ENCODE results near the gene CHRM4.

Gene CHRM4

DNA sequence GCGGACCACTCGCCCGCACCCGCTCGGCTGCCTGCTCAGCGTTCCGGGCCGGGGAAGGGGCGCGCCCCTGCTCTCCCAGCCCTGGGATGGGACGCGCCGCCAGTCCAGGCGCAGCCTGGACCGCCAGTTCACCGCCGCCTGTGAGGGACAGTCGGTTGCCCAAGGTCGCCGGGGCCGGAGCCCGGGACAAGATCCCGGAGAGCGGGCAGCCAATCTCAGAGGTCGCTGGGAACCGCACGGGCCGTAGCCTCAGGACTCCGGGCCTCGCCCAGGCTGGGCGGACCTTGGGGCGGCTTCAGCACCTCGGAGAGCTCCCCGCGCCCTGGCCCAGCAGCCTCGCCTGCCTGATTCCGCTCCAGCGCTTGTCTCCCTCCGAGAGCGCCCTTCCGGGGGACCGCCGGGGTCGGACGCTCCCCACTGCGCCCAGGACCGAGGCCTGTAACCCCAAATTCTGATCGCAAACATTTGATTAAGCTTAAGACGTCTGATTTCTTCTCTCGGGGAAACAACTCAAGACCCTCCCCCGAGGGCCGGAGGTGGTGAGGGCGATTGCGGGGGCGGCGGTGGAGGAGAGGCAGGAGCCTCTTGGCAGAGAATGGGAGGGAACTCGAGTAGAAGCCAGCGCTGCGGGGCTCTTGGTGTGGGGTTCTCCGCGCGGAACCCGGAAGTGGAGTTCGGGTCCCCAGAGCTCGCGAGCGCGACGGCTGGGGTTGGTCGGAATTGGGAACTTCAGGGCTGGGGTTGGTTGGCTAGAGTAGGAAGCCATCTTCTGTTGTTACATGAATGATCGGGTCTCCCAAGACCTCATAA is 1.1 kb upstream of the CHRM4 start:
- TF ChIP-seq, protein P1, sequence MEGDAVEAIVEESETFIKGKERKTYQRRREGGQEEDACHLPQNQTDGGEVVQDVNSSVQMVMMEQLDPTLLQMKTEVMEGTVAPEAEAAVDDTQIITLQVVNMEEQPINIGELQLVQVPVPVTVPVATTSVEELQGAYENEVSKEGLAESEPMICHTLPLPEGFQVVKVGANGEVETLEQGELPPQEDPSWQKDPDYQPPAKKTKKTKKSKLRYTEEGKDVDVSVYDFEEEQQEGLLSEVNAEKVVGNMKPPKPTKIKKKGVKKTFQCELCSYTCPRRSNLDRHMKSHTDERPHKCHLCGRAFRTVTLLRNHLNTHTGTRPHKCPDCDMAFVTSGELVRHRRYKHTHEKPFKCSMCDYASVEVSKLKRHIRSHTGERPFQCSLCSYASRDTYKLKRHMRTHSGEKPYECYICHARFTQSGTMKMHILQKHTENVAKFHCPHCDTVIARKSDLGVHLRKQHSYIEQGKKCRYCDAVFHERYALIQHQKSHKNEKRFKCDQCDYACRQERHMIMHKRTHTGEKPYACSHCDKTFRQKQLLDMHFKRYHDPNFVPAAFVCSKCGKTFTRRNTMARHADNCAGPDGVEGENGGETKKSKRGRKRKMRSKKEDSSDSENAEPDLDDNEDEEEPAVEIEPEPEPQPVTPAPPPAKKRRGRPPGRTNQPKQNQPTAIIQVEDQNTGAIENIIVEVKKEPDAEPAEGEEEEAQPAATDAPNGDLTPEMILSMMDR (conservative IDR thresholded peaks at IDR 0.05; ENCODE audit: low read length) = no peak
- TF ChIP-seq EZH2phosphoT487 (IDR thresholded peaks at IDR 0.05; ENCODE audit: borderline replicate concordance) = no peak
- no peak overlapping the region for H3K9ac ChIP-seq (ENCODE audit: low read depth, low read length, poor library complexity, severe bottlenecking)
- H3K36me3 ChIP-seq (ENCODE audit: insufficient read depth, low read length) = peaks cover 9% of the 10 kb centered on the region; the same call in 1 of the 2 replicates
- H3K4me1 ChIP-seq (ENCODE audit: insufficient read depth, low read length, poor library complexity, severe bottlenecking) = peaks cover 9% of the 10 kb centered on the region
- no peak overlapping the region for H2AFZ ChIP-seq (ENCODE audit: low read length)
- no peaks in the 10 kb centered on the region for H3F3A ChIP-seq (ENCODE audit: low read depth)
- no peaks in the 10 kb centered on the region for H3K9me3 ChIP-seq (ENCODE audit: insufficient read depth, low read depth, low read length)
- peaks cover 4% of the 10 kb centered on the region for H3K27me3 ChIP-seq (ENCODE audit: insufficient read depth, low read length, poor library complexity, severe bottlenecking)
- no peaks in the 10 kb centered on the region for H3K9me2 ChIP-seq (replicated peaks; ENCODE audit: low read depth, low read length)
- H4K20me1 ChIP-seq (ENCODE audit: insufficient read depth, low read length, poor library complexity, severe bottlenecking) = no peaks in the 10 kb centered on the region
- H3K4me3 ChIP-seq (ENCODE audit: low read length, poor library complexity, severe bottlenecking) = no peak overlapping the region
- no peak overlapping the region for H3K4me2 ChIP-seq (ENCODE audit: low read depth, low read length, poor library complexity, severe bottlenecking)
- H3K79me2 ChIP-seq (ENCODE audit: insufficient read depth, low read length) = no peaks in the 10 kb centered on the region

DNA sequence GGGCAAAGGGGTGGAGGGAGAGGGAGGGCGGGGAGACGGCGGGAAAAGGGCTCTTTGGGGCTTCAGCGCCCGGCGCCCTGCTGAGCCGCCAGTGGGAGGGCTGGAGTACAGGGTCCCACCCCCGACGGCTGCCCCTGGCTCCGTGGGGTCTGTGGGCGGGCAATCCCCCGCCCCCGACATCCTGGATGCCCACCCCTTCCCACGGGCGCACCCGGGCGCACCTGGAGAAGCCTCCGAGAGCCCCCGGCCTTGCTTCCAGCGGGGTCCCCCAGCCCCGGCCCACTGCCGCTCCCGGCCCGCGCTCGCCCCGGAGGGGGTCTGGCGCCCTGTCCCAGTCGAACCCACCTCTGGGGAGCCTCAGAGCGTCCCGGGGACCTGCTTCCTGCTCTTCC is 394 bp downstream of the CHRM4 start:
- H3K4me3 ChIP-seq (ENCODE audit: low read length, poor library complexity, severe bottlenecking) = no peak overlapping the region
- H4K20me1 ChIP-seq (ENCODE audit: insufficient read depth, low read length, poor library complexity, severe bottlenecking) = no peaks in the 10 kb centered on the region
- H3K27me3 ChIP-seq (ENCODE audit: insufficient read depth, low read length, poor library complexity, severe bottlenecking) = peaks cover 4% of the 10 kb centered on the region
- no peaks in the 10 kb centered on the region for H3K9me3 ChIP-seq (ENCODE audit: insufficient read depth, low read depth, low read length)
- TF ChIP-seq EZH2phosphoT487 (IDR thresholded peaks at IDR 0.05; ENCODE audit: borderline replicate concordance) = no peak
- TF ChIP-seq, protein P1 (conservative IDR thresholded peaks at IDR 0.05; ENCODE audit: low read length) = no peak
- no peak overlapping the region for H2AFZ ChIP-seq (ENCODE audit: low read length)
- no peaks in the 10 kb centered on the region for H3K9me2 ChIP-seq (replicated peaks; ENCODE audit: low read depth, low read length)
- no peak overlapping the region for H3K9ac ChIP-seq (ENCODE audit: low read depth, low read length, poor library complexity, severe bottlenecking)
- H3K4me1 ChIP-seq (ENCODE audit: insufficient read depth, low read length, poor library complexity, severe bottlenecking) = peaks cover 9% of the 10 kb centered on the region
- no peaks in the 10 kb centered on the region for H3K79me2 ChIP-seq (ENCODE audit: insufficient read depth, low read length)
- H3F3A ChIP-seq (ENCODE audit: low read depth) = no peaks in the 10 kb centered on the region
- no peaks in the 10 kb centered on the region; the same call in 1 of the 2 replicates for H3K36me3 ChIP-seq (ENCODE audit: insufficient read depth, low read length)
- no peak overlapping the region for H3K4me2 ChIP-seq (ENCODE audit: low read depth, low read length, poor library complexity, severe bottlenecking)

DNA sequence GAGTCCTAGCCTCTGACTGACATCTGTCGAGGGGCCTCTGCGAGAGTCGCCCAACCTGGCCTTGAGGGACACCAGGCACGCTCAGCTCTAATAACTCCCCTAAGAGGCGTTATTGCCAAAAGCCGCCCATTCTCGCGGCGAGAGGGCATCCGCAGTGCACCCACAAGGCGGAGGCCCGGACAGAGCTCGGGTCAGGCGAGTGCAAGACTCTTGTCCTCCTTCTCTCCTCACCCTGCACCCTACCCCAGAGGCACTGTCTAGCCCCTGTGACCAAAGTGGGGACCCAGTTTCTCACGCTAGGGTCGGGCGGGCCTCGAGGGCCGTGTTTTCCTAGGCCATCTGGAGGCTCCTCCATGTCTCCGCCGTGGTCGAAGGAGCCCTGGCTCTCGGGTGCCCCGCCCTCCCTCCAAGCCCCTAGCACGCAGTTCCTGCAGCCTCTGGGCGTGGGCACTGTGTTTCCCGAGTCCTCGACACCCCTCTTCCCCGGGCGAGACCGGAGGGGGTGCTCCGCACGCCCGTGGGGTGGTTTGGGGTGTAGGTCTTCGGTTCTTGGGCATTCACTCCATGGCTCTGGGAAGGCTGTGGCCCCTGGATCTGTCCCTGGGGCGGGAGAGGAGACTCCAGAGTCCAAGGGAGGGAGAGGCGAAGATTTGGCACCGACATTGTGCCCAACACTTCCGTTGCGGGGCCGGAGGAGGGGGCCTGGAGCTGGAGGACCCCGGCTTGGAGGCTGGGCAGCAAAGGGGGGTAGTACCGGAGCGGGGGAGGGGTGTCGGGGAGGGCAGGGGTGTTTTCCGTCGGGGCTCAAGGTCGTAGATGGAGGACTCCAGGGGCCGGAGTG is 1.0 kb downstream of the CHRM4 start:
- no peaks in the 10 kb centered on the region for H3F3A ChIP-seq (ENCODE audit: low read depth)
- peaks cover 9% of the 10 kb centered on the region for H3K4me1 ChIP-seq (ENCODE audit: insufficient read depth, low read length, poor library complexity, severe bottlenecking)
- peaks cover 4% of the 10 kb centered on the region for H3K27me3 ChIP-seq (ENCODE audit: insufficient read depth, low read length, poor library complexity, severe bottlenecking)
- no peaks in the 10 kb centered on the region for H3K9me3 ChIP-seq (ENCODE audit: insufficient read depth, low read depth, low read length)
- H3K9me2 ChIP-seq (replicated peaks; ENCODE audit: low read depth, low read length) = no peaks in the 10 kb centered on the region
- peak overlapping the region; percentile 79 for H3K4me2 ChIP-seq (ENCODE audit: low read depth, low read length, poor library complexity, severe bottlenecking)
- H2AFZ ChIP-seq (ENCODE audit: low read length) = no peak overlapping the region
- H4K20me1 ChIP-seq (ENCODE audit: insufficient read depth, low read length, poor library complexity, severe bottlenecking) = no peaks in the 10 kb centered on the region
- no peak overlapping the region for H3K9ac ChIP-seq (ENCODE audit: low read depth, low read length, poor library complexity, severe bottlenecking)
- H3K4me3 ChIP-seq (ENCODE audit: low read length, poor library complexity, severe bottlenecking) = peak overlapping the region; percentile 74
- no peak for TF ChIP-seq EZH2phosphoT487 (IDR thresholded peaks at IDR 0.05; ENCODE audit: borderline replicate concordance)
- H3K36me3 ChIP-seq (ENCODE audit: insufficient read depth, low read length) = no peaks in the 10 kb centered on the region
- no peaks in the 10 kb centered on the region for H3K79me2 ChIP-seq (ENCODE audit: insufficient read depth, low read length)
